ENCODE measurements around the gene ANKRD63. TPM values are rescaled to one million over a fixed set of nuclear protein-coding genes. Genes with fewer than 3 reads are reported as not detected.

The ANKRD63 gene, protein sequence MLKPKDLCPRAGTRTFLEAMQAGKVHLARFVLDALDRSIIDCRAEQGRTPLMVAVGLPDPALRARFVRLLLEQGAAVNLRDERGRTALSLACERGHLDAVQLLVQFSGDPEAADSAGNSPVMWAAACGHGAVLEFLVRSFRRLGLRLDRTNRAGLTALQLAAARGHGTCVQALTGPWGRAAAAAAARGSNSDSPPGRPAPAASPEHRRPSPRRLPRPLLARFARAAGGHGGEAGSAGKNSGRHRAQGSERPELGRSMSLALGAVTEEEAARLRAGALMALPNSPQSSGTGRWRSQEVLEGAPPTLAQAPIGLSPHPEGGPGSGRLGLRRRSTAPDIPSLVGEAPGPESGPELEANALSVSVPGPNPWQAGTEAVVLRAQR
- polyA plus RNA-seq = 0.16 TPM
- long read RNA-seq, donor 1 = 0 reads
- long read RNA-seq, donor 2 = 0 reads
- long read RNA-seq, donor 3 = 0 reads
- long read RNA-seq, donor 4 = 0 reads
- long read RNA-seq, donor 5 = 0 reads
- long read RNA-seq, donor 6, partial matches to known transcripts = 0 of 1 reads
- long read RNA-seq, donor 6, other reads (novel, unspliced or antisense) = 0 of 1 reads
- long read RNA-seq, donor 7 = 0 reads
- long read RNA-seq, donor 8, partial matches to known transcripts = 0 of 1 reads
- long read RNA-seq, donor 8, other reads (novel, unspliced or antisense) = 0 of 1 reads
- long read RNA-seq, donor 9 = 0 reads
- long read RNA-seq, donor 10 = 0 reads
- long read RNA-seq, donor 11 = 0 reads

DNA sequence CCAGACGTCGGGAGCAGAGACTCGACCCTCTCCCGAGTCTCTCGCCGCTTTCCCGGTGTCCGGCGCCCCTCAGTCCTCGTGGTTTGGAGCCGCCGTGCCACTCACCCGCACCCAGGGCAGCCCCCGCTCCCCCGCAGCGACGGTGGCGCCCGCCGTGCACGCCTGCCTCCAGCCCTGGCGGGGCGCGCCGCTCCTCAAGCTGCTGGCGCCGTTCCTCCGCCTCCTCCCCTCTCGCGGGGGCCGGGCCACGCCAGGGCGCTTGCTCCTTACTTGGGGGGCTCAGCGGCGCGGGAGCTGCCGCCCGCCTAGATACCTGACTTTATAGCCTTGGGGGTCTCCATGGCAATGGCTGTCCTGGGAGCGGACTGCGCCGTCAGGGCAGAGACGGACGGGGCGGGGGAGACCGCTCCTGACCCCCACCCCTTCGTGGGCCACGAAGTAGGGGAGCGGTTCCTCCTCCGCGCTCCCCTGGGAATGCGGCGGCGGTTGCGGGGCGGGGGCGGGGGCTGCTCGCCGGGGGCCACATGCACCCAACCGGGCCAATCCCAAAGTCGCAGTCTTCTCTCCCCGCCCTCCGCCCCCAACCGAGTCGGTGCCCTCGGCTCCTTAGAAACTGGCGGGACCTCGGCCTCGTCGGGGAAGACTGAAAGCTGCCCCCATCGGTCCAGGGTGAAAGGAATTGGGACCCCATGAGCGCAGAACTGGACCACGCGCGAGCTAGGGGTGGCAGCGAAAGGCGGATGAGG lies at the start of gene ANKRD63:
Gene ANKRD63, minus strand, starts transcription at position 196 of the 746 bp plus-strand sequence. CDS start 478 bp downstream, outside the sequence.
- DNase-seq = no peak
- Histone ChIP-seq H3K36me3 (ENCODE audit: control insufficient read depth, insufficient read depth, low read length) (no peaks in the 10 kb centered on the region), H3K27ac (ENCODE audit: low read length) (no peak within 1 kb of the TSS), H3K27me3 (ENCODE audit: control insufficient read depth, insufficient read depth, low read length) (peaks cover 86% of the 10 kb centered on the region), H3K9me3 (ENCODE audit: control insufficient read depth, low read depth, low read length) (peaks cover 17% of the 10 kb centered on the region), H3K4me1 (ENCODE audit: control insufficient read depth, insufficient read depth, low read length) (peaks cover 26% of the 10 kb centered on the region), H3K4me3 (ENCODE audit: low read length) (peak within 1 kb of the TSS; percentile 21)
- WGBS (ENCODE audit: insufficient coverage, low lambda C conversion rate) = no CpG with 5 or more reads among the region's 76 CpGs

DNA sequence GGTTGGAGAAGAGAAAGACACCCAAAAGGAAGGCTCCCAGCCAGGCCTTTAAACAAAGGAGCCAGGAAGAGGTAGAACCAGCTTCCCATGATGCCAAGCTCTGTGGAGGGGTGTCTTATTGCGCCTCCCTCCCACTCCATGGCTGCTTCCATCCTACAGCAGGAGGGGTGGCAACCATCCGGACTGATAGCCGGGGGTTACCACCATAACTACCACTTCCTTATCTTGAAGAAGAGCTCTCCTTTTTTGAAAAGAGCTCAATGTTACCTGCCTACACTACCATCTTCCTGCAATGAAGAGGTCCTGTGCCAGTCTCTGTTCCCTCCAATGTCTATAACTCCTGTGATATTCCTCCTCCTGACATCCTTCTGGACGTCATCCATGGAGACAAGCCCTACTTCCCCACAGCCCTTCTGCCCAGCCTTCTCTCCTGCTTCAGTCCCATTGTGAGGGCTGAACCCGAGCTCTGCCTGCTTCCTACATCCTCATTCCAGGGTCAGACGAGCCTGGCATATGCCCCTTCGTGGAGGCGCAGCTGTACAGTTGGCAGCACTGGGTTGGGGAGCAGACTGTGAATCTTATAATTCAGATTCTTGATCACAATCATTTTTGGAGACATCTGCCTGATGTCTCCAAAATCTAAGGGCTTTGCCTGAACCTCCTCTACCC lies 49.4 kb upstream of the ANKRD63 start:
- WGBS (ENCODE audit: insufficient coverage, low lambda C conversion rate) = no CpG with 5 or more reads among the region's 8 CpGs
- Histone ChIP-seq H3K36me3 (ENCODE audit: control insufficient read depth, insufficient read depth, low read length) (no peaks in the 10 kb centered on the region), H3K4me1 (ENCODE audit: control insufficient read depth, insufficient read depth, low read length) (peaks cover 35% of the 10 kb centered on the region), H3K9me3 (ENCODE audit: control insufficient read depth, low read depth, low read length) (no peaks in the 10 kb centered on the region), H3K27me3 (ENCODE audit: control insufficient read depth, insufficient read depth, low read length) (no peaks in the 10 kb centered on the region), H3K27ac (ENCODE audit: low read length) (no peak overlapping the region), H3K4me3 (ENCODE audit: low read length) (no peak overlapping the region)
- no peak for DNase-seq

DNA sequence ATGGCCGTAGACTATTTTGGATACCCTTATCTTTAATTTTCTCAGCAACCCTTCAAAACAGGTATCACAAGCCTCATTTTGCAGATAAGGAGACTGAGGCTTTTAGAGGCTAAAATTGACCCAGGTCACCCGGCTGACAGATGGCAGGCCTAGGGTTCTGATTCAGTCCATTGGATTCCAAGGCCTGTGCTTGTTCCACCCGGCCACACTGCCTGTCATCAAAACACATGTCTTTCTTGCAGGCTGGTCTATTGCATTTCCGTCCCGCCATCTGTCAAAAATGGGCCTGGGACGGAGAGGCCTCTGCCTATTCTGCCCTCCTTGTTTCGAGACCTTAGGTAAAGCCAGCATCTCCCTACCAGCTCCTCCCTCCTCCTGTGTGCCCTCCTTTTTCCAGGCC lies 48.8 kb upstream of the ANKRD63 start:
- Histone ChIP-seq H3K4me3 (ENCODE audit: low read length) (no peak overlapping the region), H3K27ac (ENCODE audit: low read length) (no peak overlapping the region), H3K9me3 (ENCODE audit: control insufficient read depth, low read depth, low read length) (no peaks in the 10 kb centered on the region), H3K27me3 (ENCODE audit: control insufficient read depth, insufficient read depth, low read length) (no peaks in the 10 kb centered on the region), H3K36me3 (ENCODE audit: control insufficient read depth, insufficient read depth, low read length) (no peaks in the 10 kb centered on the region), H3K4me1 (ENCODE audit: control insufficient read depth, insufficient read depth, low read length) (peaks cover 35% of the 10 kb centered on the region)
- no peak for DNase-seq
- no CpG with 5 or more reads among the region's 7 CpGs for WGBS (ENCODE audit: insufficient coverage, low lambda C conversion rate)

GRCh38 chr15:40331026-40331425 lies 48.2 kb upstream of the ANKRD63 start:
- no CpG with 5 or more reads among the region's 7 CpGs for WGBS (ENCODE audit: insufficient coverage, low lambda C conversion rate)
- Histone ChIP-seq H3K27me3 (ENCODE audit: control insufficient read depth, insufficient read depth, low read length) (no peaks in the 10 kb centered on the region), H3K4me3 (ENCODE audit: low read length) (no peak overlapping the region), H3K9me3 (ENCODE audit: control insufficient read depth, low read depth, low read length) (no peaks in the 10 kb centered on the region), H3K4me1 (ENCODE audit: control insufficient read depth, insufficient read depth, low read length) (peaks cover 29% of the 10 kb centered on the region), H3K36me3 (ENCODE audit: control insufficient read depth, insufficient read depth, low read length) (no peaks in the 10 kb centered on the region), H3K27ac (ENCODE audit: low read length) (peak overlapping the region; percentile 36)
- DNase-seq = no peak

DNA sequence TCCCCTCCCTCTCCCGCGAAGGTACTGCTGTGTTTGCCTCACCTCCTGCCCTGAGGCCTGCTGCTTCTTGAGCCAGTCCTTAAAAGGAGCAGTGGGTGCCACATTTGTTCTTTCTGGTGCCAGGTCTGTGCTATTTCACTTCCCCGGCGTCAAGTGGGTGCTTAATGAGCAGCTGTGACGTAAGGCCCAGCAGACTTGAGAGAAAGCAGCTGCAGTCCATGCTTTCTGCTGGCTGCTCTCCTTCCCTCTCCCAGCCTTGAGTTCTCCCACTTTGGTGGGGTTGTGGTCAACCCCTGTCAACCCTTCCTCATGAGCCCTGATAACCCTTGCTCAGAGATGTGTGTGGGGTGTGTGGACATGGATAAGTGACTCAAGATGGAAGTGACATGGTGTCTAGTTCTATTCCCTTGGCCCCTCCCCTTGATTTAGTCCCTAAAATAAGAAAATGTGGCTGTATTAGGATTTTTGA lies 47.5 kb upstream of the ANKRD63 start:
- H3K9me3 ChIP-seq (ENCODE audit: control insufficient read depth, low read depth, low read length) = no peaks in the 10 kb centered on the region
- no peaks in the 10 kb centered on the region for H3K27me3 ChIP-seq (ENCODE audit: control insufficient read depth, insufficient read depth, low read length)
- no peaks in the 10 kb centered on the region for H3K36me3 ChIP-seq (ENCODE audit: control insufficient read depth, insufficient read depth, low read length)
- WGBS (ENCODE audit: insufficient coverage, low lambda C conversion rate) = no CpG with 5 or more reads among the region's 5 CpGs
- peaks cover 22% of the 10 kb centered on the region for H3K4me1 ChIP-seq (ENCODE audit: control insufficient read depth, insufficient read depth, low read length)
- no peak overlapping the region for H3K4me3 ChIP-seq (ENCODE audit: low read length)
- peak overlapping the region; percentile 36 for H3K27ac ChIP-seq (ENCODE audit: low read length)
- peak in 1 of 2 donors; percentile 53 for DNase-seq

DNA sequence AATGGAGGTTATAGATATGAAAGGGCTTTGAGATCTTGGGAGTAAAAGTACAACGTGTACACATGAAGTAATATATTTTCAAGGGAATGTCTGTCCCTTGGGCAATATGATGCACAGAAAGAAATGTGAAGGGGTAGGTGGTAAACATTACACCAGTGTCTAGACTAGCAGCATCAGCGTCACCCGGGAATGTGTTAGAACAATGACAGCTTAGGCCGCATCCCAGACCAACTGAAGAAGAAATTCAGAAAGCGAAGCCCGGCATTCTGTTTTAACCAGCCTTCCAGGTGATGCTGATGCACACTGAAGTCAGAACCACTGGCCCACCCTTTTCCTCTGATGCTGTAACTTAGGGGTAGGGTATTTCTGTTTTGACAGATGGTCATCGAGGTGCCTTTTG lies 46.9 kb upstream of the ANKRD63 start:
- H3K27me3 ChIP-seq (ENCODE audit: control insufficient read depth, insufficient read depth, low read length) = no peaks in the 10 kb centered on the region
- DNase-seq = no peak
- H3K27ac ChIP-seq (ENCODE audit: low read length) = peak overlapping the region; percentile 4
- H3K9me3 ChIP-seq (ENCODE audit: control insufficient read depth, low read depth, low read length) = no peaks in the 10 kb centered on the region
- WGBS (ENCODE audit: insufficient coverage, low lambda C conversion rate) = no CpG with 5 or more reads among the region's 7 CpGs
- peaks cover 16% of the 10 kb centered on the region for H3K4me1 ChIP-seq (ENCODE audit: control insufficient read depth, insufficient read depth, low read length)
- H3K4me3 ChIP-seq (ENCODE audit: low read length) = no peak overlapping the region
- H3K36me3 ChIP-seq (ENCODE audit: control insufficient read depth, insufficient read depth, low read length) = no peaks in the 10 kb centered on the region

DNA sequence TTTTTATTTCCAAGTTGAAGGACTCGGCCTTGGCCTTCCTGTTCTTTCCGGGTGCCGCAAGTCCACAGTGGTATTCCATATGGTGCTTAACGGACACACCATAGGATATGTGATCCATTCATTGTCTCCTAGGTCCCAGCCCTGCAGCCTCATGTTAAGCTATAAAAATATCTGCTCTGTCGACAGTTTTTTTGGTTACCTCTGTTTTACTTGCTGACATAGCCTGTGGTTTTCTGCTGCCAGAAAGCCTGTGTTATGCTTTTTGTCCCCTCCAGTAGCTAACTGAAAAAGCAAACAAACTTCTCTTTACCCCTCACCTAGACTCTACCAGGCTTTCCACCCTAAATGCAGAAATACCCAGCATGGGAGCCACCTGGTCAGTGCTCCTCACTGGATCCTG lies 45.9 kb upstream of the ANKRD63 start:
- Histone ChIP-seq H3K4me1 (ENCODE audit: control insufficient read depth, insufficient read depth, low read length) (peaks cover 6% of the 10 kb centered on the region), H3K4me3 (ENCODE audit: low read length) (no peak overlapping the region), H3K9me3 (ENCODE audit: control insufficient read depth, low read depth, low read length) (no peaks in the 10 kb centered on the region), H3K36me3 (ENCODE audit: control insufficient read depth, insufficient read depth, low read length) (no peaks in the 10 kb centered on the region), H3K27me3 (ENCODE audit: control insufficient read depth, insufficient read depth, low read length) (peaks cover 3% of the 10 kb centered on the region), H3K27ac (ENCODE audit: low read length) (no peak overlapping the region)
- WGBS (ENCODE audit: insufficient coverage, low lambda C conversion rate) = 94% methylated on average over 3 of the region's 5 CpGs
- DNase-seq = no peak

- Histone ChIP-seq H3K27me3 (ENCODE audit: control insufficient read depth, insufficient read depth, low read length) (peaks cover 3% of the 10 kb centered on the region), H3K27ac (ENCODE audit: low read length) (peak overlapping the region; percentile 8), H3K9me3 (ENCODE audit: control insufficient read depth, low read depth, low read length) (no peaks in the 10 kb centered on the region), H3K36me3 (ENCODE audit: control insufficient read depth, insufficient read depth, low read length) (no peaks in the 10 kb centered on the region), H3K4me1 (ENCODE audit: control insufficient read depth, insufficient read depth, low read length) (peaks cover 2% of the 10 kb centered on the region), H3K4me3 (ENCODE audit: low read length) (no peak overlapping the region)
- DNase-seq = no peak
- 86% methylated on average over 1 of the region's 3 CpGs for WGBS (ENCODE audit: insufficient coverage, low lambda C conversion rate)
Observed at GRCh38 chr15:40328176-40328575, 45.3 kb upstream of the ANKRD63 start.

DNA sequence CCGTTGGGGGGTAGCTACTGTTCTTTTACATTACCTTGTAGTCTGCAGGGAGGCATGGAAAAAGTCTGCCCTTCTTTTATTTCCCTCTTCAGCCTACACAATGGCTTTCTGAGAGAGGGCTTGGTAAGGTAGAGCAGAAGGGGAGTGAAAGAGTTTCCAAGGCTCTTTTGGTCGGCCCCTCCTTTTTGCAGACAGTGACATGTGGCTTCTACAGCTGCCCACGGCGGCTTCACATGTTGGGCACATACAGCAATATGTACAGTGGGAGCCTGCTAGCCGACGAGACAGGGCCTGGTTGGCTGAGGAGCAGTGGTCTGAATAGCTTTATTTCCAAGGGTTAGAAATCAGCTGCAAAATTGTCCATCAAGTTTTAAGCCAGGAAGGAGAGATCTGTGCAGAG lies 44.6 kb upstream of the ANKRD63 start:
- H3K27ac ChIP-seq (ENCODE audit: low read length) = no peak overlapping the region
- no peaks in the 10 kb centered on the region for H3K36me3 ChIP-seq (ENCODE audit: control insufficient read depth, insufficient read depth, low read length)
- H3K27me3 ChIP-seq (ENCODE audit: control insufficient read depth, insufficient read depth, low read length) = peaks cover 3% of the 10 kb centered on the region
- no CpG with 5 or more reads among the region's 6 CpGs for WGBS (ENCODE audit: insufficient coverage, low lambda C conversion rate)
- no peaks in the 10 kb centered on the region for H3K9me3 ChIP-seq (ENCODE audit: control insufficient read depth, low read depth, low read length)
- no peak overlapping the region for H3K4me3 ChIP-seq (ENCODE audit: low read length)
- peaks cover 8% of the 10 kb centered on the region for H3K4me1 ChIP-seq (ENCODE audit: control insufficient read depth, insufficient read depth, low read length)
- DNase-seq = no peak

DNA sequence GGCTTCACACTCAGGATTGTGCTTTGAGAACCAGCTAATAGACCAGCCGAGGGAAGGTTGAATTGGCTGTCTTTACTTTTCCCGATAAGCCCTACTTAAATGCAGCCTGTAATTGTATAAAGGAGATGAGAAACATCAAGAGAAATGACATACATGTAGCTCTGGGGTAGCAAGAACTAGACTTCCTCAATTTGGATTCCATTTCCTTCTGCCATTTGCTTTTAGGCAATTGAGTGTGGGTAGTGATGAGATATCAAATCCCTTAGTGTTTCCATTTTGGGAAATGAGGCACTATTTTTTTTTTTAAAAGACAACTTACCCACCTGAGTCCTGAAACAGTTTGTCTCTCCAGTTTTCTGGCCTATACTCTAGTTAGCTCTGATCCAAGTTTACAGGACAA lies 42.8 kb upstream of the ANKRD63 start:
- no peak for DNase-seq
- Histone ChIP-seq H3K4me3 (ENCODE audit: low read length) (no peak overlapping the region), H3K36me3 (ENCODE audit: control insufficient read depth, insufficient read depth, low read length) (no peaks in the 10 kb centered on the region), H3K4me1 (ENCODE audit: control insufficient read depth, insufficient read depth, low read length) (peaks cover 8% of the 10 kb centered on the region), H3K9me3 (ENCODE audit: control insufficient read depth, low read depth, low read length) (no peaks in the 10 kb centered on the region), H3K27me3 (ENCODE audit: control insufficient read depth, insufficient read depth, low read length) (peaks cover 3% of the 10 kb centered on the region), H3K27ac (ENCODE audit: low read length) (no peak overlapping the region)
- WGBS (ENCODE audit: insufficient coverage, low lambda C conversion rate) = 100% methylated on average over 2 of the region's 2 CpGs

All from large intestine (tissue), 12 donors.